ENCODE data around the gene PSMG1.

The PSMG1 gene

DNA sequence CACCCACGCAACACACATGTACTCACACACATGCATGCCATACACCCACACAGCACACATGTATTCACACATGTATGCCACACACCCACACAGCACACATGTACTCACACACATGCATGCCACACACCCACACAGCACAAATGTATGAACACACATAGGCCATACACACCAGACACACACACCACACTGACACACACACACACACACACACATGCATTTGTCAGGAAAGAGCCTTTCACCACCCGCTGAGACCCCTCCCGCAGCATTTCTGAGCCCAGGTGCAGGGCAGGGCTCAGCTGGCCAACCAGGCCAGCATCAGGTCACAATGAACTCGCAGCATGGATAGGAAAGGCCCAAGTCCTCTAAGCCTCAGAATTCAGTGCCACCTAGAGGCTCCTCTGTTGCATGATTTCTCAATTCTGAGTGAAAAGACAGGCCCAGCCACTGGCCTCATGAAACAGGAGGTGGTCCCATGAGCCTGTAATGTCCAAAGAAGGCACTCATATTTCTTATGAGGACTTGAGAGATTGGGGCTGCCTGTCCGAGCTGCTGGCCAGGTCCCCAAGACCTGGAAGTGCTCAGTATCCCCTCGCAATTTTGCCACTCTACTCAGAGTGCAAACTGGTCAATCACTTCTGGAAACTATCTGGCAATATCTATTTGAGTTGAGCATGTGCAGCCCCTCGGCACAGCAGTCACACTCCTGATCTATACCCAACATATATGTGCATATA, 57.3 kb downstream of the PSMG1 start:
- peak in 12 of 56 donors; percentile 2 to 61 (median 9) for DNase-seq
